OCI-M2 (cell line): Measurements from ENCODE around the gene CCDC93.
A peak's percentile ranks its signal among the peaks of the same experiment; 100 is the strongest.
"Not testable (repeated sequence)": the region's sequence is repeated elsewhere in the genome, so short reads cannot be mapped to it uniquely, and the experiment has no call there.

Source experiments
- DNase-seq: peaks from one replicate; lab custom pipeline; 2025; ENCODE audit not compliant: unreplicated experiment; lab: John Stamatoyannopoulos, UW

CCDC93 gene

DNA sequence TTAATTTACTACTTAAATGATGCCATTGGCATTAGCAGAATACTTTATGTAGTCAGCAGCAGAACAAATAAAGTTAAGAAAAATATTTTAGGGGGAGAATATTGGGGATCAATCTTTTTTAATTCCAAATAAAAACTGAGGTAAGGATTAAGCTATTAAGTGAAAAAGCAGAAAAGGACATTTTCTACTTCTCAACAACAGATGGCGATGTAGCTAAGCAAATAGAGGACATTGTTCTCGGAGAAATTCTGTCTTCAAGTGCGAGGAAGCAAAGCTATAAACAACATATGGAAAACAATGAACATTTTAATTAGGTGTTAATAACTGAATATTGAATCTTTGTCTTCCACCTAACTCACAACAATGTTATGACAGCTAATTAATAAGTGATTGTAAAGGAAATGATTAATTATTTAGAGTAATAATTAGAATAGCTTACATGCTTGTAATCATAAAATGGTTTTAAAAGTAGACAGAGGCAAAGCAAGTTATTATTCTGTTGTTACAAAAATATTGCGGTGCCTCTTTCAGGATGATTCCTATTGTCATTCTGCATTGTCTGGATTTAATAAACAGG lies 32.9 kb upstream of the CCDC93 start:
- DNase-seq: no peak

DNA sequence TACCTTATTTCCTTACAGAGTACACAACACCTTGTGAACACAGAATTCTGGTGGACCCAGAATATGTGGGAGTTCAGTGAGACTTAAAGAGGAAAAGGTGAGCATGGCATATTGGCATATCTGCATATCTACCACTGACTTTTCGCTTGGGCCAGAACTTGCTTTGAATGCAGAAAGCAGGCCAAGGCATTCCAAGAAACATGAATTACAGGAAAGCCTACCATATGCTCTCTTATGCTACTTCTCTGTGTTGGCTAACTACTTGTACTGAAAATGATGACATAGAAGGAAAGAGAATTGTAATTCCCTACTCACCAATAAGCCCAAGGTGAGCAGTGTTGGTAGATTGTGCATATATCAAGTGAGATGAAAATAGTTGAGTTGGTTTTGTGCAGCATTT lies 31.4 kb upstream of the CCDC93 start:
- no peak for DNase-seq

GRCh38 chr2:118044854-118045253 lies 31.0 kb upstream of the CCDC93 start:
- no peak for DNase-seq

- DNase-seq: no peak
Measured at GRCh38 chr2:118044103-118044716, 30.3 kb upstream of the CCDC93 start.

GRCh38 chr2:118040891-118041290 lies 27.0 kb upstream of the CCDC93 start:
- no peak for DNase-seq

GRCh38 chr2:118032169-118033013 lies 18.5 kb upstream of the CCDC93 start:
- DNase-seq: no peak

GRCh38 chr2:118031566-118031965 lies 17.7 kb upstream of the CCDC93 start:
- DNase-seq: no peak

DNA sequence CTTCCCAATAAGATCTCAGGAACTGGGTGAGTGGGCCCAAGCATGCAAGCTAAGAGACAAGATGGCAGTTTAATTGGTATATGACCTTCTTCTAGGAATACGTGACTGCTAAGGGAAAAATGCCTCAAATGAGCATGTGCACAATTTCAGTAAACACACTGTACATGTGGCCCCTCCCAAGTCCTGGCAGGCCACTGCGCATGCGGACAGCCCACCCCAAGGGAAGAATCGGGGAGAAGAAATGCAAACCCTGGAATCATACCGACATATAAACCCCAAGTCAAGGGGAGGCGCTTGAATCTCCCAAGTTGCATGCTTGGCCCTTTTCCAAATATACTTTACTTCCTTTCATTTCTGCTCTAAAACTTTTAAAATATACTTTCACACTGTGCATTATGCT lies 15.2 kb upstream of the CCDC93 start:
- no peak for DNase-seq

- no peak for DNase-seq
Measured at GRCh38 chr2:118021356-118021755, 7.5 kb upstream of the CCDC93 start.

DNA sequence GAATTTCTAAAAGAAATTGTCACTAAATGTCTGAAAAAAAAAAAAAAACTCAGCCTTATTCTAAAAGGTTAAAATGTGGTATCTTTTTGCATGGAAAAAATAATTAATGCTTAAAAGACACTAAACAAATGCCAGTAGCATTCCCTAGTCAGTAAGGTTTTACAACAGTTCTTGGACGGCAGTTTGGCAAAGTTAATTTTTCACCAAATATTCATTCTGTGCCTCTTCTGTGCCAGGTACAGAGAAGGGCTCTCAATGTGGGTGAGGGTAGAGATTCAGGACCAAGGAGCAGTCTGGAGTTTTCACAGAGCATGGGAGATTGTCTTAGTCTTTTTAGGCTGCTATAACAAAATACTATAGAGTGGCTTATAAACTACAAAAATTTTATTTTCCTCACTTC lies 6.0 kb upstream of the CCDC93 start:
- DNase-seq: no peak

- no peak for DNase-seq
Measured at GRCh38 chr2:118016911-118017310, 3.0 kb upstream of the CCDC93 start.

DNA sequence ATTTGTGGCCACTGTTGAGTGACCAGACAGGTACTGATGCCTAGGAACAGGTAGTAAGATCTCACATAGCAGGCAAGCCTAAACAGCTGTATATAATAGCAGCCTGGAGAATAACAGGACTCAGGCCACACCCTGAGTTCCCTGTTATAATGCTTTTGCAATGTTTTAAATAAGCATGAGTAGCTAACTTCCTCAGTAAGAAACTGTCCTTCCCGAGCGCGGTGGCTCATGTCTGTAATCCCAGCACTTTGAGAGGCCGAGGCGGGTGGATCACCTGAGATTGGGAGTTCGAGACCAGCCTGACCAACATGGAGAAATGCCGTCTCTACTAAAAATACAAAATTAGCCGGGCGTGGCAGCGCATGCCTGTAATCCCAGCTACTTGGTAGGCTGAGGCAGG lies 1.9 kb upstream of the CCDC93 start:
- not testable (repeated sequence) for DNase-seq

DNA sequence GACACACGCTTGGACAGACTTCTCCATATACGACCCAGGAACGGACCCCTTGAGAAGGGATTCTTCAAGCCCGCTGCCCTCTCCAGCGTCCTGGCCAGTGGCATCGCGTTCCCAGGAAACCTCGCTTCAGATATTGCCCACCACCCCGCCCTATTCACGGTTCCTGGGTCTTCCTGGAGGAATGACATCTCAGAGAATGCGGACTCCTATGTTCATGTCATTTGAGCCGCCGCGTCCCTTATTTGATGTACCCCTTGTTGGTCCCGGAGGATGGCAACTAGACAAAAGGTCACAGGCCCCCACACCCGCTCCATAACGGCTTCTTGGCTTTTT lies 588 bp upstream of the CCDC93 start:
- DNase-seq: no peak

DNA sequence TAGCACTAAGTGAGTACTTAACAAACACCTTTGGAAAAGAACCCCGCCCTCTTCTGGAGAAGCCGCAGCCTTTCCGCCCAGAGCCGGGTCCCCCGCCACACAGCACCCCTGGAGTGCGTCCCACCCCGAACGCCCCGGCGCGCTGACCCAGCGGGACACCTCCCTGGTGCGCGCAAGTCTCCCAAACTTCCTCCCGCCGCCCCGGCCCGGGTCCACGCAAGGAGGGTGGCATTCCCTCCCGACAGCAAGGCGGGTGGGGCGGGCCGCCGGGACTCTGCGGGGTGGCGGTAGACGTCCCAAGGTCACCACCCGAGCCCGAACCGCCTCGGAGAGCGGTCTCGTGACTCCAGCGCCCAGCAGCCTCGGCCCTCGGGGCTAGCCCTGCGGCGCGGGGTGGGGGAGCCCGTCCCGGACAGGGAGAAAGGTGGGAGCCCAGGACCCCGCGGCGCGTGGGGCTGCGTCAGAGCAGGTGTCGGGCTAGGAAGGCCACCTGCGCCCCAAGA lies 598 bp downstream of the CCDC93 start:
- DNase-seq: no peak

- no peak for DNase-seq
Measured at GRCh38 chr2:118012778-118013177, 1.1 kb downstream of the CCDC93 start.

DNA sequence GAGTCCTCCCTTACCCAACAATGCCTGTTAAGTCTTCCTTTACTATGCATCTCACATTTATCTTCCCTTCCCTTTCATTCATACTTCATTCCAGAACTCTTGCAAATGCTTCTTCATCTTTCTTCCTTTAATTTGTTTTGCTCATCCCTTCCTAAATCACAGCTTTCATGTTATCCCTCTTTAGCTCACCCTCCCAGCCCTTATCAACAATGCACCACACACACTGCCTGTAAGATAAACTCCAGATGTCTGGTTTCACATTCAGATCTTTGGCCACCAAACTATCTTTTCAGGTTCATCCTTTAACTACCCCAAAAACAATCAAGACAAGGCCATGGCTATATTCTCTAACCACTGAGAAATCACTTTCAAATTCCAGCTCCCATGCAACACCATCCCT lies 3.4 kb downstream of the CCDC93 start:
- no peak for DNase-seq

- DNase-seq: no peak
Measured at GRCh38 chr2:118006861-118007260, 7.0 kb downstream of the CCDC93 start.

DNA sequence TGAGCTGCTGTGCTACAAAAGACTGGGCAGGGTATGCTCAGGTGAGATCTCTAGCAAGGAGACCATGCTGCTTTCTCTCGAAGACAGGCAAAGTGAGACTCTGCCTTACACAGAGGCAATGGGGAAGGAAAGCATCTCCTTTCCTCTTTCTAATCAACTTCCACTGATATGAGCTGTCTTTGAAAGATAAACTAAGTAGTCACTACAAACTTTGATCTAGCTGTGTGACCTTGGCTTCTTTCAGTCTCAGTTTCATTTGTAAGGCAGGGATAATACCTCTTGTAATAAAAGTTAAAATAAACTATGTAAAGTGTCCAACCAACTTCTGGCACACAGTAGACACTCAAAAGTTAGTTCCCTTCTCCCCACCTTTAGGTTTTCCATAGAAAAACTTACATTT lies 7.5 kb downstream of the CCDC93 start:
- DNase-seq: no peak

- DNase-seq: peak; percentile 19
Measured at GRCh38 chr2:118003396-118003824, 10.5 kb downstream of the CCDC93 start.

GRCh38 chr2:118000041-118000440 lies 13.8 kb downstream of the CCDC93 start:
- no peak for DNase-seq

DNA sequence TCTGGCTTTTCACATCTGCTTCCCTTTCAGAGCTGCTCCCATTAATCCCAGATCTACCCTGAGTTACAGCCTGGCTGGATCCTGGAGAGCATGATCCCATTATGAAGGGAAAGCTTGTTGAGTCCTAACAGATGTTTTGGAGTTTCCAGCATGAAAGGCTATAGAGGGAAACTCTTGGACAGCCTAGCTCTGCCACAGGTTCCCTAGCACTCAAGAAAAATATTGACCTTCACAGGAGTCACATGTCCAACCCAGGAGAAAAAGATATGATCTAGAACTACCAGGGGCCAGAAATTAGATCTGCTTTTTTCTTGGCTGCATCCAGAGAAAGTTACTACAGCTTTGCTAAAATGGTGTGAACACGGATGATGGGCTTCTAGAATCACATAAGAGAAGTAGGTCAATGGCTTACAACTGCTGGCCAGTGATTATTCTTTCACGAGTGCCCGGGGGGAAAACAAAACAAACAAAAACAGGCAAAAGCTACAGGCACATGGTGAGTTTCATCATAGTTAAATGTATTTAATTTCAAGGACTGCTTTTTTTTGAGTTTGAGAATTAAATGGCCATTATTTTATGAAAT lies 15.9 kb downstream of the CCDC93 start:
- no peak for DNase-seq

GRCh38 chr2:117996525-117996924 lies 17.3 kb downstream of the CCDC93 start:
- no peak for DNase-seq
